ENCODE results near the gene ARMH3.

Gene ARMH3

GRCh38 chr10:101893510-101894120, 162.4 kb downstream of the ARMH3 start:
- no peak for DNase-seq

GRCh38 chr10:101892782-101893391, 163.1 kb downstream of the ARMH3 start:
- DNase-seq, result no peak

GRCh38 chr10:101889256-101890210, 166.4 kb downstream of the ARMH3 start:
- DNase-seq, result peak; percentile 26

- no peak for DNase-seq
Measured at GRCh38 chr10:101888251-101888949, 167.6 kb downstream of the ARMH3 start.

GRCh38 chr10:101887775-101888174, 168.2 kb downstream of the ARMH3 start:
- DNase-seq, result no peak

- no peak for DNase-seq
Measured at GRCh38 chr10:101886521-101887312, 169.3 kb downstream of the ARMH3 start.

- no peak for DNase-seq
Measured at GRCh38 chr10:101881036-101881774, 174.8 kb downstream of the ARMH3 start.

GRCh38 chr10:101880232-101880573, 175.8 kb downstream of the ARMH3 start:
- DNase-seq, result no peak

- DNase-seq, result no peak
Measured at GRCh38 chr10:101879456-101880231, 176.3 kb downstream of the ARMH3 start.

- DNase-seq, result no peak
Measured at GRCh38 chr10:101878869-101879268, 177.1 kb downstream of the ARMH3 start.

- no peak for DNase-seq
Measured at GRCh38 chr10:101875068-101875688, 180.8 kb downstream of the ARMH3 start.

- DNase-seq, result no peak
Measured at GRCh38 chr10:101874252-101874651, 181.7 kb downstream of the ARMH3 start.

GRCh38 chr10:101867931-101868330, 188.0 kb downstream of the ARMH3 start:
- no peak for DNase-seq

GRCh38 chr10:101859530-101859929, 196.4 kb downstream of the ARMH3 start:
- no peak for DNase-seq

- no peak for DNase-seq
Measured at GRCh38 chr10:101858723-101859500, 197.1 kb downstream of the ARMH3 start.

GRCh38 chr10:101857802-101858476, 198.0 kb downstream of the ARMH3 start:
- DNase-seq, result no peak

GRCh38 chr10:101856626-101857025, 199.3 kb downstream of the ARMH3 start:
- DNase-seq, result no peak

- DNase-seq, result no peak
Measured at GRCh38 chr10:101851411-101852116, 204.4 kb downstream of the ARMH3 start.
